AG09319 (cell line): ENCODE results near the gene SARDH.
"Not testable (repeated sequence)": the region's sequence is repeated elsewhere in the genome, so short reads cannot be mapped to it uniquely, and the experiment has no call there.

Experiments
- DNase-seq: peaks from one replicate; pipeline ENCODE4 v3.0.0-alpha.2; 2010; ENCODE audit warnings: low read depth; ENCODE audit errors: extremely low read depth
- TF ChIP-seq, protein P1 (sequence below): IDR thresholded peaks from 2 replicates; pipeline ENCODE4 v1.5.1; 2011; ENCODE audit warnings: low read depth, mild to moderate bottlenecking, inconsistent platforms, low read length, moderate library complexity

SARDH gene

GRCh38 chr9:133768371-133768858 is 30.3 kb upstream of the SARDH start:
- TF ChIP-seq, protein P1, sequence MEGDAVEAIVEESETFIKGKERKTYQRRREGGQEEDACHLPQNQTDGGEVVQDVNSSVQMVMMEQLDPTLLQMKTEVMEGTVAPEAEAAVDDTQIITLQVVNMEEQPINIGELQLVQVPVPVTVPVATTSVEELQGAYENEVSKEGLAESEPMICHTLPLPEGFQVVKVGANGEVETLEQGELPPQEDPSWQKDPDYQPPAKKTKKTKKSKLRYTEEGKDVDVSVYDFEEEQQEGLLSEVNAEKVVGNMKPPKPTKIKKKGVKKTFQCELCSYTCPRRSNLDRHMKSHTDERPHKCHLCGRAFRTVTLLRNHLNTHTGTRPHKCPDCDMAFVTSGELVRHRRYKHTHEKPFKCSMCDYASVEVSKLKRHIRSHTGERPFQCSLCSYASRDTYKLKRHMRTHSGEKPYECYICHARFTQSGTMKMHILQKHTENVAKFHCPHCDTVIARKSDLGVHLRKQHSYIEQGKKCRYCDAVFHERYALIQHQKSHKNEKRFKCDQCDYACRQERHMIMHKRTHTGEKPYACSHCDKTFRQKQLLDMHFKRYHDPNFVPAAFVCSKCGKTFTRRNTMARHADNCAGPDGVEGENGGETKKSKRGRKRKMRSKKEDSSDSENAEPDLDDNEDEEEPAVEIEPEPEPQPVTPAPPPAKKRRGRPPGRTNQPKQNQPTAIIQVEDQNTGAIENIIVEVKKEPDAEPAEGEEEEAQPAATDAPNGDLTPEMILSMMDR, result no peak
- no peak for DNase-seq

DNA sequence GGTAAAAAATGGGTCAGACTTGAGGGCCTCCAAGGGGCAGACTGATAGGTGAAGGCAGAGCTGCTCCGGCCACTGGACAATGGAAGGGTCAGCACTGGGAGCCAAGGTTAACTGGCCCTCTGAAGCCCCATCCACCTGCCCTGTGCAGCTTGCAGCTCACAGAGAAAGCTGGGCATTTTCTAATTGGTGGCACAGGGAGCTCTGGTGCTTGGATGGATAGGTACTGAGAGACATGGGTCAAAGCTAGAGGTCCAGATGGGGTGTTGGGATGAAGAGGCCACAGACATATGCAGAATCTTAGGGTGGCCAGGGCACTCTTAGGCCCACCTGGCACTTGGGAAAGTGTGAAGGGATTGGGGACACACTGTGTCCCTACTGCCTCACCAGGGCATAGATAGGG is 29.5 kb upstream of the SARDH start:
- DNase-seq, result no peak
- TF ChIP-seq, protein P1, result no peak

DNA sequence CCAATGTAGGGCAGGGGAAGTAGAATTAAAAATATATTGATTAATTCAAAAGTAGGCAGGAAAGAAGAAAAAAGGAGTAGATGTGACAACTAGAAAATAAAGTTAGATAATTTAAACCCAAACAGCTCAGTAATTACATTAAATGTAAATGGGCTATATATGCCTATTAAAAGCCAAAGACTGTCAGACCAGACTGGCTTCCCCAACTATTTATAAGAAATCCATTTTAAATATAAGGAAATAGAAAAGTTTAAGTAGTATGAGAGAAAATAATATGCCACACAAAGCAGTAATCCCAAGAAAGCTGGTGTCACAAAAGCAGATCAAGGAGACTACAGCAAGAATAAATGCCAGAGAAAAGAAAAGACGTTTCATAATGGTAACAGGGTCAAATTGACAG is 28.9 kb upstream of the SARDH start:
- DNase-seq, result no peak
- TF ChIP-seq, protein P1, result no peak

DNA sequence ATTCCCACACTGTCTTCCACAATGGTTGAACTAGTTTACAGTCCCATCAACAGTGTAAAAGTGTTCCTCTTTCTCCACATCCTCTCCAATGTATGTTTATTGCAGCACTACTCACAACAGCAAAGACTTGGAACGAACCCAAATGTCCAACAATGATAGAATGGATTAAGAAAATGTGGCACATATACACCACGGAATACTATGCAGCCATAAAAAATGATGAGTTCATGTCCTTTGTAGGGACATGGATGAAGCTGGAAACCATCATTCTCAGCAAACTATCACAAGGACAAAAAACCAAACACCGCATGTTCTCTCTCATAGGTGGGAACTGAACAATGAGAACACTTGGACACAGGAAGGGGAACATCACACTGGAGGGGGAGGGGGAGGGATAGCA is 28.1 kb upstream of the SARDH start:
- DNase-seq, result not testable (repeated sequence)

GRCh38 chr9:133763272-133764183 is 25.4 kb upstream of the SARDH start:
- TF ChIP-seq, protein P1, result no peak
- no peak for DNase-seq

DNA sequence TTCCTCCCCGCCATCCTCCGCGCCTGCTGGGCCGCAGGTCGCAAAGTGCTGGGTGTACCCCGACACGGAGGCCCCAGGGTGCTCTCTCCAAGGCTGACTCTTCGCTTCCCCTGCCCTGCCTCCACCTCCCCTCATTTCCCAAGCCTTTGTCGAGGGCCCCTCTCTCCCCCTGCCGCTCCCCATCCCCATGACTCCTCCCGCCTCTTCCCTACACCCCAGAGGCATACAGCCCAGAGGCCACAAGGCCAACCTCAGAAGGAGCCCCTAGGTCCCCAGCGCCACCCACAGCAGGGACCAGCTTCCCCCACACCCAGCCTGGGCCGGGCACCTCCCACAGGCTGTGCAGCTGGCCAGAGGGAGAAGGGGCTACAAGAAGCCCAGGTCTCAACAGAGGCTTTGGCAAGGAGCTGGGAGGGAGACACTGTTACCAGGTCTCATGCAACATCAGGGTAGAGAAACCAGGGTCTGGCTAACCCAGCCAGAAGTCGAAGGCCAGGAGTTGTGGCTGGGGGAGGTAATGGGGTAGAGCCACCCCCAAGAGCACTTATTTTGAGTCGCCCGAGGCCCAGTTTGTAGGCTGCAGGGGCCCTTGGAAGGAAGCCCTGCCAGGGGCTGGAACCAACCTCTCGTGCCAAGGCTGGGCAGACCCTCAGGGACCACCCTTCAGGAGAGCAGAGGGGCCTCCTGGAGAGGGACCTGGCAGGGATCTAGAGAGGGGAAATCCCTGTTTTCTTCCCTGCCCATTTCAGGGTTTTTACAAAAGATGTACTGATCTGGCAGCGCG is 24.5 kb upstream of the SARDH start:
- TF ChIP-seq, protein P1, result no peak
- DNase-seq, result no peak

DNA sequence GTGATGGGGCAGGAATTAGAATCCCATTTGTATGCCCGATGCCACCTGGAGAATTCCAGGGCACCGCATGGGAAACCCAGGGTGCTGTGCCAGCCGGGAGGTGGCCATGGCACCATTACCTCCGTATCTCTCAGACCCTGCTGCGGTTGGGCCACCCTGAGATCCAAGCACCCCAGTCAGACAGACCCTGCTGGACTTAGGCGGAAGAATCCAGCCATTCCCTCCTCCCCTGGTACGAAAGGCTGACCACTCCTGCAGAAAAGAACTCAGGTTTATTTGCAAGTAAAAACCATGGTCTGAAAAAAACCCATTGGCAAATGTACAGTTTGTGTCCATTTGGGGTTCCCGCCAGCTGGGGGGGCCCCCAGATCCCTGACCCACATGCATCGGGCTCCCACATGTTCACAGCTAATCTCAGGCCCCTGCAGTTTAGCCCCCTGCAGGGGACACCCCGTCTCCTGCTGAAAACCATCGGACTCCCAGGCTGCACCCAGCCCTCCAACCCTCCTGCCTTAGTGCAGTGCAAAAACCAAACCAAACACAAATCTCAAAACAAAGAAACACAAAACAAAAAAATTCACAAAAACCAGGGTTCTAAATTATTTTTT is 23.6 kb upstream of the SARDH start:
- no peak for DNase-seq
- TF ChIP-seq, protein P1, result no peak
